ENCODE data around the gene SYNE1.

DNA sequence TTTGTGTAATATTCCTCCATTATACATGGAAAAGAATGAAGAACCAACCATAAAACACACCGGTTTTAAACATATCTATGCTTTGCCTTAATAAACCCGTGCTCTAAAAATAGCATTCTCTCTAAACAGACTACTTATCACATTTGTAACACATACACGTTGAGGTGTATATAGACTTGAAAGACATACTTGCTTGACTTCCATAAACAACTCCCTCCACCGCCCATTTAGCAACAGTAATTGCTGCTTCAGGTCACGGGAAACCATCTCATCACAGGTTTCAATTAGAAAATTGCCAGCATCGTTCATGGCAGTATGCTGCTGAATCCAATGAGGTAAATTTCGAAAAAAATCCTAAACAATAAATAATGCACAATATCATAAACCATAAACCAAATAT lies 174.0 kb downstream of the SYNE1 start:
- TF ChIP-seq, protein P1, sequence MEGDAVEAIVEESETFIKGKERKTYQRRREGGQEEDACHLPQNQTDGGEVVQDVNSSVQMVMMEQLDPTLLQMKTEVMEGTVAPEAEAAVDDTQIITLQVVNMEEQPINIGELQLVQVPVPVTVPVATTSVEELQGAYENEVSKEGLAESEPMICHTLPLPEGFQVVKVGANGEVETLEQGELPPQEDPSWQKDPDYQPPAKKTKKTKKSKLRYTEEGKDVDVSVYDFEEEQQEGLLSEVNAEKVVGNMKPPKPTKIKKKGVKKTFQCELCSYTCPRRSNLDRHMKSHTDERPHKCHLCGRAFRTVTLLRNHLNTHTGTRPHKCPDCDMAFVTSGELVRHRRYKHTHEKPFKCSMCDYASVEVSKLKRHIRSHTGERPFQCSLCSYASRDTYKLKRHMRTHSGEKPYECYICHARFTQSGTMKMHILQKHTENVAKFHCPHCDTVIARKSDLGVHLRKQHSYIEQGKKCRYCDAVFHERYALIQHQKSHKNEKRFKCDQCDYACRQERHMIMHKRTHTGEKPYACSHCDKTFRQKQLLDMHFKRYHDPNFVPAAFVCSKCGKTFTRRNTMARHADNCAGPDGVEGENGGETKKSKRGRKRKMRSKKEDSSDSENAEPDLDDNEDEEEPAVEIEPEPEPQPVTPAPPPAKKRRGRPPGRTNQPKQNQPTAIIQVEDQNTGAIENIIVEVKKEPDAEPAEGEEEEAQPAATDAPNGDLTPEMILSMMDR (IDR thresholded peaks at IDR 0.05; ENCODE audit: insufficient read depth, low read length, poor library complexity, severe bottlenecking), result no peak
- no peak for TF ChIP-seq EZH2phosphoT487 (conservative IDR thresholded peaks at IDR 0.05; ENCODE audit: low read length)

Data from SU-DHL-6 (cell line).